HepG2 (cell line): ENCODE results near the gene MSRB3. TPM values are rescaled to one million over a fixed set of nuclear protein-coding genes. Genes with fewer than 3 reads are reported as not detected.
A peak's percentile ranks its signal among the peaks of the same experiment; 100 is the strongest.

Experiments used
- ATAC-seq: fragments of 200-7000 bp; cut with Tn5 transposase; 3 replicates; pipeline ENCODE4 v1.9.1; 2020; ENCODE audit warnings: mild to moderate bottlenecking, moderate library complexity
- BruUV-seq: library from RNA; stranded (reverse); fragments of 400-500 nt; replicated peaks from 2 replicates; lab custom pipeline; 2021; lab: Mats Ljungman, UMichigan
- CTCF ChIA-PET: fragments of 300-600 bp; formaldehyde crosslinking; extraction: SDS; loops from one replicate; lab custom pipeline; 2021; ENCODE audit warnings: low total read pairs, inconsistent platforms, low intra/inter-chr PET ratio; lab: Yijun Ruan, JAX
- POLR2A ChIA-PET: fragments of 350-600 bp; sonication (Branson Sonifier 250); formaldehyde crosslinking; loops from one replicate; lab custom pipeline; 2020; ENCODE audit warnings: antibody characterized with exemption, inconsistent platforms; lab: Yijun Ruan, JAX
- DNase-seq: peaks from one replicate; pipeline ENCODE4 v3.0.0-alpha.2; 2015; ENCODE audit warnings: low spot score
- FAIRE-seq: peaks from 3 replicates; lab custom pipeline; 2011; peaks lifted over from hg19 to GRCh38; lab: Jason Lieb, UNC
- H2AFZ ChIP-seq: one replicate; pipeline ENCODE4 v1.6.1; 2011; ENCODE audit warnings: low read length, inconsistent platforms
- H3K27ac ChIP-seq: fragments of 300-600 bp; 3 replicates; pipeline ENCODE4 v1.8.0; 2011; ENCODE audit warnings: mixed run types, mild to moderate bottlenecking, mixed read lengths, low read length, inconsistent platforms; ENCODE audit not compliant: insufficient read depth; ENCODE audit errors: extremely low read length
- H3K27me3 ChIP-seq, 2 experiments: fragments of 200-600 bp in 1 of 2; 2 replicates in 1 of 2; 3 replicates in 1 of 2; pipeline versions ENCODE4 v1.6.0 to v1.8.0; 2011; ENCODE audit warnings: low read length in 2 of 2, mild to moderate bottlenecking in 2 of 2, moderate library complexity in 2 of 2, inconsistent platforms in 1 of 2; ENCODE audit not compliant: insufficient read depth in 2 of 2, control insufficient read depth in 1 of 2
- H3K36me3 ChIP-seq, 2 experiments: fragments of 200-600 bp in 1 of 2; replicated peaks in 1 of 2; 2 replicates in 1 of 2; 3 replicates in 1 of 2; pipeline versions ENCODE4 v1.5.1 to v1.8.0; 2011; ENCODE audit warnings: low read length in 2 of 2, inconsistent platforms in 1 of 2; ENCODE audit not compliant: insufficient read depth in 2 of 2, control insufficient read depth in 1 of 2
- H3K4me1 ChIP-seq: 2 replicates; pipeline ENCODE4 v1.5.1; 2012; ENCODE audit warnings: low read length, inconsistent platforms; ENCODE audit not compliant: insufficient read depth
- H3K4me2 ChIP-seq: 2 replicates; pipeline ENCODE4 v1.6.0; 2011; ENCODE audit warnings: low read depth, low read length, inconsistent platforms
- H3K4me3 ChIP-seq, 3 experiments: fragments of 200-600 bp in 1 of 3; sonication (generic), shearing (Covaris generic) in 1 of 3; replicated peaks in 1 of 3; 2 replicates each; pipeline ENCODE4 v1.5.1; 2011 to 2016; ENCODE audit warnings: low read length in 3 of 3, inconsistent platforms in 2 of 3, low read depth in 2 of 3, mild to moderate bottlenecking in 2 of 3, control low read depth in 1 of 3, mixed read lengths in 1 of 3; ENCODE audit not compliant: insufficient read depth in 1 of 3
- H3K79me2 ChIP-seq: one replicate; pipeline ENCODE4 v1.6.1; 2011; ENCODE audit warnings: low read length, inconsistent platforms; ENCODE audit not compliant: insufficient read depth
- H3K9ac ChIP-seq: 2 replicates; pipeline ENCODE4 v1.6.0; 2011; ENCODE audit warnings: mild to moderate bottlenecking, low read depth, low read length, inconsistent platforms; ENCODE audit not compliant: insufficient read depth
- H3K9me3 ChIP-seq: 2 replicates; pipeline ENCODE4 v1.5.1; 2012; ENCODE audit warnings: mild to moderate bottlenecking, low read length
- H4K20me1 ChIP-seq: 2 replicates; pipeline ENCODE4 v1.6.0; 2011; ENCODE audit warnings: inconsistent platforms, mild to moderate bottlenecking, low read length, moderate library complexity; ENCODE audit not compliant: insufficient read depth
- AGO1 ChIP-seq: fragments of 200-400 bp; formaldehyde crosslinking; IDR thresholded peaks from 2 replicates; pipeline ENCODE4 v1.6.1; 2017; ENCODE audit warnings: mild to moderate bottlenecking, low read depth, low read length, moderate library complexity; ENCODE audit not compliant: poor library complexity, severe bottlenecking
- AGO2 ChIP-seq: fragments of 200-400 bp; formaldehyde crosslinking; optimal IDR thresholded peaks from 2 replicates; pipeline ENCODE3; 2017; ENCODE audit warnings: mild to moderate bottlenecking, low read depth, low read length, moderate library complexity
- GLMP ChIP-seq: sonication (generic); formaldehyde crosslinking; IDR thresholded peaks from 2 replicates; pipeline ENCODE4 v1.9.0; 2021; ENCODE audit warnings: missing genetic modification reagents, mild to moderate bottlenecking, borderline replicate concordance
- HNRNPL ChIP-seq: fragments of 200-400 bp; formaldehyde crosslinking; IDR thresholded peaks from 2 replicates; pipeline ENCODE4 v1.6.1; 2017; ENCODE audit warnings: mild to moderate bottlenecking, low read depth, low read length
- POGK ChIP-seq: sonication (generic); formaldehyde crosslinking; conservative IDR thresholded peaks from 2 replicates; pipeline ENCODE4 v1.8.0; 2022; ENCODE audit warnings: mild to moderate bottlenecking, moderate library complexity, missing genetic modification reagents
- SRSF4 ChIP-seq: fragments of 200-400 bp; formaldehyde crosslinking; IDR thresholded peaks from one replicate; pipeline ENCODE4 v1.6.1; 2018; ENCODE audit warnings: mild to moderate bottlenecking, low read depth, low read length, moderate library complexity; ENCODE audit not compliant: poor library complexity, severe bottlenecking
- ZBTB44 ChIP-seq: sonication (generic); formaldehyde crosslinking; IDR thresholded peaks from 2 replicates; pipeline ENCODE4 v1.4.0; 2020; ENCODE audit warnings: missing genetic modification reagents
- ZFP90 ChIP-seq: sonication (generic); formaldehyde crosslinking; IDR thresholded peaks from 2 replicates; pipeline ENCODE4 v1.8.0; 2022; ENCODE audit warnings: missing genetic modification reagents, mild to moderate bottlenecking, inconsistent platforms, borderline replicate concordance
- ZNF333 ChIP-seq: sonication (generic); formaldehyde crosslinking; IDR thresholded peaks from 2 replicates; pipeline ENCODE4 v1.4.0; 2020; ENCODE audit warnings: mild to moderate bottlenecking, missing genetic modification reagents, borderline replicate concordance
- ZNF343 ChIP-seq: sonication (generic); formaldehyde crosslinking; IDR thresholded peaks from 2 replicates; pipeline ENCODE4 v1.4.0; 2020; ENCODE audit warnings: mild to moderate bottlenecking, missing genetic modification reagents
- ZNF557 ChIP-seq: sonication (generic); formaldehyde crosslinking; IDR thresholded peaks from 2 replicates; pipeline ENCODE4 v1.4.0; 2020; ENCODE audit warnings: missing genetic modification reagents
- ZNF773 ChIP-seq: sonication (generic); formaldehyde crosslinking; IDR thresholded peaks from 2 replicates; pipeline ENCODE4 v1.4.0; 2020; ENCODE audit warnings: missing genetic modification reagents, borderline replicate concordance
- ZNF781 ChIP-seq: sonication (generic); formaldehyde crosslinking; IDR thresholded peaks from 2 replicates; pipeline ENCODE4 v1.5.1; 2020; ENCODE audit warnings: borderline replicate concordance, mild to moderate bottlenecking, missing genetic modification reagents; ENCODE audit errors: not compliant biosample characterization
- ZNF790 ChIP-seq: sonication (generic); formaldehyde crosslinking; IDR thresholded peaks from 2 replicates; pipeline ENCODE4 v1.8.0; 2022; ENCODE audit warnings: missing genetic modification reagents, mild to moderate bottlenecking, borderline replicate concordance
- ZSCAN12 ChIP-seq: sonication (generic); formaldehyde crosslinking; IDR thresholded peaks from 2 replicates; pipeline ENCODE4 v1.9.0; 2021; ENCODE audit warnings: mild to moderate bottlenecking, missing genetic modification reagents
- WGBS: methylation state at CpG from one replicate; pipeline ENCODE4 v1.1.6; 2017; ENCODE audit warnings: low lambda C conversion rate; 5-methylcytosine and 5-hydroxymethylcytosine counted together
- in situ Hi-C: cut with HindIII; loops from 2 replicates; pipeline ENCODE4 v1.10.0; 2017; ENCODE audit warnings: low pct_unique_long_range_greater_than_20kb; ENCODE audit not compliant: extremely low pct_ligation_motif_present
- intact Hi-C: fragments of 100-400 bp; cut with micrococcal nuclease; formaldehyde crosslinking; loops from one replicate; pipeline ENCODE4 v1.10.0; 2022; ENCODE audit not compliant: unreplicated experiment
- polyA plus RNA-seq, 8 experiments: library from polyadenylated mRNA; depleted of rRNA in 3 of 8; stranded (reverse) in 7 of 8; unstranded in 1 of 8; fragments of >200 nt; fragmentation: Illumina TruSeq in 4 of 8; extraction: Trizol in 4 of 8; gene quantifications; 2 replicates each; pipeline versions ENCODE4 v1.2.1 to v1.2.3, GENCODE V29; 2011 to 2016; ENCODE audit warnings: low read depth in 4 of 8, missing spikeins in 1 of 8, mixed read lengths in 1 of 8; ENCODE audit not compliant: insufficient read depth in 1 of 8
- total RNA-seq, 5 experiments: library from RNA; depleted of rRNA; stranded (reverse); fragments of >200 nt; fragmentation: Illumina TruSeq; extraction: Trizol; gene quantifications; 2 replicates each; pipeline ENCODE4 v1.2.3, GENCODE V29; 2016; ENCODE audit warnings: low read depth in 1 of 5

MSRB3 gene
- total and polyA plus RNA-seq, 2 of the 13 experiments (the other 11 are each of a cell fraction or from before 2014, with no cell fraction given): 1.5 to 1.9 TPM

GRCh38 chr12:65307169-65307501 is 28.7 kb downstream of the MSRB3 start:
- no TSS peak for BruUV-seq
- H3K27me3 ChIP-seq: no peaks in the 10 kb centered on the region
- ChIA-PET POLR2A (no interaction called here), CTCF (interaction anchor here (1.1 to 1.8 kb wide), 2 partner anchors 416 to 800 kb away, joined by 3 to 6 read pairs; no protein-coding TSS in a partner anchor)
- intact Hi-C loops: loop anchor here (2.0 to 10.0 kb wide), 3 partner anchors 412 to 800 kb away; partner anchors contain the start of gene HMGA2
- no peaks in the 10 kb centered on the region for H3K9me3 ChIP-seq
- H2AFZ ChIP-seq: no peak overlapping the region
- no peak overlapping the region for H3K4me3 ChIP-seq
- TF ChIP-seq HNRNPL (no peak), ZNF343 (no peak), ZNF781 (CRISPR knock-in tag) (no peak), SRSF4 (no peak), GLMP (CRISPR knock-in tag) (no peak), POGK (CRISPR knock-in tag) (no peak), ZNF790 (CRISPR knock-in tag) (no peak), AGO2 (no peak), ZNF333 (no peak), ZBTB44 (no peak), ZNF773 (CRISPR knock-in tag) (no peak), ZNF557 (CRISPR knock-in tag) (no peak), ZFP90 (CRISPR knock-in tag) (no peak), ZSCAN12 (CRISPR knock-in tag) (no peak), AGO1 (no peak)
- peaks cover 6% of the 10 kb centered on the region; the same call in 1 of the 2 replicates for H3K4me1 ChIP-seq
- no peak overlapping the region for H3K9ac ChIP-seq
- no peaks in the 10 kb centered on the region for H3K79me2 ChIP-seq
- ATAC-seq (no peak), FAIRE-seq (no peak), DNase-seq (no peak)
- WGBS: 55% methylated on average over 3 of the region's 3 CpGs
- H4K20me1 ChIP-seq: no peaks in the 10 kb centered on the region
- peak overlapping the region; percentile 33; the same call in 1 of the 2 replicates for H3K4me2 ChIP-seq
- H3K27ac ChIP-seq: no peak overlapping the region
- in situ Hi-C loops: loop anchor here (25.0 kb wide), 1 partner anchor 380 kb away; no protein-coding TSS in a partner anchor
- no peaks in the 10 kb centered on the region for H3K36me3 ChIP-seq
